ENCODE measurements around the gene AFF1.
A peak's percentile ranks its signal among the peaks of the same experiment; 100 is the strongest.

- TF ChIP-seq CTCF (IDR thresholded peaks at IDR 0.05) = peak; percentile 71; the same call in 1 of the 2 replicates
- TF ChIP-seq POLR2AphosphoS5 (IDR thresholded peaks at IDR 0.05; ENCODE audit: low read depth, low read length) = no peak
- no peak for TF ChIP-seq SIN3A (IDR thresholded peaks at IDR 0.05; ENCODE audit: borderline replicate concordance, insufficient read depth, low read depth, low read length)
- no peak for TF ChIP-seq REST (IDR thresholded peaks at IDR 0.05; ENCODE audit: insufficient read depth in 1 of 2, low read depth in 2 of 2, low read length in 1 of 2)
These were observed 215.9 kb downstream of the AFF1 start for GRCh38 chr4:87150498-87151261.

Data from Panc1 (cell line).